ENCODE measurements around the gene PLEKHG2.

Gene PLEKHG2

DNA sequence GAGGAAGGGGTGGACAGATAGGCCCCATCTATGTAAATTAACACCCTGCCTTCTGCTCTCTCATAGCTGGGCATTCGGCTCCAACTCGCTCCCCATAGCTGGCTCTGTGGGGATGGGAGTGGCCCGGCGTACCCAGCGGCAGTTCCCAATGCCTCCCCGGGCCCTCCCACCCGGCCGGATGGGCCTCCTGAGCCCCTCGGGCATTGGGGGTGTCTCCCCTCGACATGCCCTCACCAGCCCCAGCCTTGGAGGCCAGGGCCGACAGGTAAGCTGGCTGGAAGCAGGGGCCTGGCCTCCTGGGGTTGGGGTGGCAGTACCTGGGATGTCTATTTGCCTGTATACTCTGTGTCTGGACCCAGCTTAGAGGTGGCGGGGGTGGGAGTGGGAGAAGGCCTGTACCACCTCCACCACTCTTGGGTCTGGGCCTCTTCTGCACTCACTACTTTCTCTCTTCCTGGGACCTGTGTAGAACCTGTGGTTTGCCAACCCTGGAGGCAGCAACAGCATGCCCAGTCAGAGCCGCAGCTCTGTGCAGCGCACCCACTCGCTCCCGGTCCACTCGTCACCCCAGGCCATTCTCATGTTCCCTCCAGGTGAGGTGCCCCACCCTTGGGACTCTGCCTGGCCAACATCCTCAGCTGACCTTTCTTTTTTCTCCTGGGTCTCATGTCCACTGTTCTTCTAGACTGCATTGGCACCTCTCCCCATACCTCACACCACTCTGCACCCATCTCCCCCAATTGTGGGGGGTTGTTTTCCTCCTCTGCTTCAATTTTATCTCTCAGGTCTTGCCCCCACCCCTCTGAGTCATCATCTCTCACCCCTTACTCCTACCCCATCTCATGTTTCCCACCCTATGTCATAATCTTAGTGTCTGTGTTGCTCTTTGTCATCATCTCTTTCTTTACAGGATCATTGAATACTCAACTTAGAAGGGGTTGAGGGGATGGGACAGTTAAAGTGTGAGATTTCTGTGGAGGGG lies 31.7 kb upstream of the PLEKHG2 start:
- Histone ChIP-seq H4K20me1 (ENCODE audit: insufficient read depth, low read length, poor library complexity, severe bottlenecking) (no peaks in the 10 kb centered on the region), H3K79me2 (ENCODE audit: insufficient read depth, low read length) (no peaks in the 10 kb centered on the region), H3K36me3 (ENCODE audit: insufficient read depth, low read length) (peaks cover 78% of the 10 kb centered on the region; the same call in 1 of the 2 replicates), H3K9ac (ENCODE audit: low read depth, low read length, poor library complexity, severe bottlenecking) (no peak overlapping the region), H3K4me1 (ENCODE audit: insufficient read depth, low read length, poor library complexity, severe bottlenecking) (no peaks in the 10 kb centered on the region), H3K9me3 (ENCODE audit: insufficient read depth, low read depth, low read length) (no peaks in the 10 kb centered on the region), H3K4me2 (ENCODE audit: low read depth, low read length, poor library complexity, severe bottlenecking) (no peak overlapping the region), H2AFZ (ENCODE audit: low read length) (no peak overlapping the region), H3F3A (ENCODE audit: low read depth) (no peaks in the 10 kb centered on the region), H3K9me2 (replicated peaks; ENCODE audit: low read depth, low read length) (no peaks in the 10 kb centered on the region), H3K27me3 (ENCODE audit: insufficient read depth, low read length, poor library complexity, severe bottlenecking) (no peaks in the 10 kb centered on the region), H3K4me3 (ENCODE audit: low read length, poor library complexity, severe bottlenecking) (no peak overlapping the region)
- TF ChIP-seq, protein P1, sequence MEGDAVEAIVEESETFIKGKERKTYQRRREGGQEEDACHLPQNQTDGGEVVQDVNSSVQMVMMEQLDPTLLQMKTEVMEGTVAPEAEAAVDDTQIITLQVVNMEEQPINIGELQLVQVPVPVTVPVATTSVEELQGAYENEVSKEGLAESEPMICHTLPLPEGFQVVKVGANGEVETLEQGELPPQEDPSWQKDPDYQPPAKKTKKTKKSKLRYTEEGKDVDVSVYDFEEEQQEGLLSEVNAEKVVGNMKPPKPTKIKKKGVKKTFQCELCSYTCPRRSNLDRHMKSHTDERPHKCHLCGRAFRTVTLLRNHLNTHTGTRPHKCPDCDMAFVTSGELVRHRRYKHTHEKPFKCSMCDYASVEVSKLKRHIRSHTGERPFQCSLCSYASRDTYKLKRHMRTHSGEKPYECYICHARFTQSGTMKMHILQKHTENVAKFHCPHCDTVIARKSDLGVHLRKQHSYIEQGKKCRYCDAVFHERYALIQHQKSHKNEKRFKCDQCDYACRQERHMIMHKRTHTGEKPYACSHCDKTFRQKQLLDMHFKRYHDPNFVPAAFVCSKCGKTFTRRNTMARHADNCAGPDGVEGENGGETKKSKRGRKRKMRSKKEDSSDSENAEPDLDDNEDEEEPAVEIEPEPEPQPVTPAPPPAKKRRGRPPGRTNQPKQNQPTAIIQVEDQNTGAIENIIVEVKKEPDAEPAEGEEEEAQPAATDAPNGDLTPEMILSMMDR (conservative IDR thresholded peaks at IDR 0.05; ENCODE audit: low read length) = no peak
- TF ChIP-seq EZH2phosphoT487 (IDR thresholded peaks at IDR 0.05; ENCODE audit: borderline replicate concordance) = no peak

GRCh38 chr19:39381910-39382611 lies 30.4 kb upstream of the PLEKHG2 start:
- Histone ChIP-seq H2AFZ (ENCODE audit: low read length) (no peak overlapping the region), H4K20me1 (ENCODE audit: insufficient read depth, low read length, poor library complexity, severe bottlenecking) (no peaks in the 10 kb centered on the region), H3K4me2 (ENCODE audit: low read depth, low read length, poor library complexity, severe bottlenecking) (no peak overlapping the region), H3K27me3 (ENCODE audit: insufficient read depth, low read length, poor library complexity, severe bottlenecking) (no peaks in the 10 kb centered on the region), H3K79me2 (ENCODE audit: insufficient read depth, low read length) (no peaks in the 10 kb centered on the region), H3K9me3 (ENCODE audit: insufficient read depth, low read depth, low read length) (no peaks in the 10 kb centered on the region), H3K9me2 (replicated peaks; ENCODE audit: low read depth, low read length) (no peaks in the 10 kb centered on the region), H3K9ac (ENCODE audit: low read depth, low read length, poor library complexity, severe bottlenecking) (no peak overlapping the region), H3K36me3 (ENCODE audit: insufficient read depth, low read length) (peaks cover 78% of the 10 kb centered on the region; the same call in 1 of the 2 replicates), H3K4me3 (ENCODE audit: low read length, poor library complexity, severe bottlenecking) (no peak overlapping the region), H3F3A (ENCODE audit: low read depth) (no peaks in the 10 kb centered on the region), H3K4me1 (ENCODE audit: insufficient read depth, low read length, poor library complexity, severe bottlenecking) (no peaks in the 10 kb centered on the region)
- TF ChIP-seq EZH2phosphoT487 (IDR thresholded peaks at IDR 0.05; ENCODE audit: borderline replicate concordance) = no peak
- TF ChIP-seq, protein P1 (conservative IDR thresholded peaks at IDR 0.05; ENCODE audit: low read length) = no peak

DNA sequence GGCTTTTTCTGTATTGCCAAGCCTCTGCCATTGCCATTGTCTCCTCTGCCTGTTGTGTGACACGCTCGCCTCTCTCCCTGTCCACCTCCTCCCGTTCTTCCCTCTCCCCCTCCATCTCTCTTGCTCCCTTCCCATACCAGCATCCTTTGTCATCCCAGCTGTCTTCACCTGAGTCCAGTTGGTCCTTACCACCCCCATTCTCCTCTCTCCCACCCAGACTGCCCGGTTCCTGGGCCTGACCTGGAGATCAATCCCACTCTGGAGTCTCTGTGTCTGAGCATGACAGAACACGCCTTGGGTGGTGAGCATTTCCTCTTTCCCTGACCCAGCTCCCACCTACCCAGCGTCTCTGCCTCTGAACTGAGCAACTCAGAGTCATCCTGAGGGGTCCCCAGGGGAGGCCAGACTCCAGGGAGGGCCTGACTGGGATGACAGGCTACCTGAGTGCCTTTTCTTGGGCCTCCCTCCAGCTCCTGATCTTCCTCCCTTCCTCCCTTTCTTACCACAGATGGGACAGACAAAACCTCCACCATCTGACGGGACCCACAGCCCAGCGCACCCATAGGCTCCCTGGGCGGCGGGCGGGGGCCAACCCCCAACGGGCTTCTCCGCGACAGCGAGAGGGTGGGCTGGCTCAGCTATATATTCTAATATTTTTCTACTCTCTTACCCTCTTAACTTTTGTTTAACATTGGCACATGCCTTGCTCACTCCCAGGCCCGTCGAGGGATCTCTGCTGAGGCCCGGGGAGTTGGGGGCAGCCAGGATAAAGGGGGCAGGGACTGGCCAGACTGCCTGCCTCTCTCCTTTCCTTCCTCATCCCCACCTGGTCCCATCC lies 29.3 kb upstream of the PLEKHG2 start:
- Histone ChIP-seq H3K9ac (ENCODE audit: low read depth, low read length, poor library complexity, severe bottlenecking) (no peak overlapping the region), H3K36me3 (ENCODE audit: insufficient read depth, low read length) (peaks cover 73% of the 10 kb centered on the region; the same call in 1 of the 2 replicates), H3K9me3 (ENCODE audit: insufficient read depth, low read depth, low read length) (no peaks in the 10 kb centered on the region), H3K9me2 (replicated peaks; ENCODE audit: low read depth, low read length) (no peaks in the 10 kb centered on the region), H3K4me3 (ENCODE audit: low read length, poor library complexity, severe bottlenecking) (no peak overlapping the region), H3K4me1 (ENCODE audit: insufficient read depth, low read length, poor library complexity, severe bottlenecking) (no peaks in the 10 kb centered on the region), H3K27me3 (ENCODE audit: insufficient read depth, low read length, poor library complexity, severe bottlenecking) (no peaks in the 10 kb centered on the region), H4K20me1 (ENCODE audit: insufficient read depth, low read length, poor library complexity, severe bottlenecking) (no peaks in the 10 kb centered on the region), H3K4me2 (ENCODE audit: low read depth, low read length, poor library complexity, severe bottlenecking) (no peak overlapping the region), H3K79me2 (ENCODE audit: insufficient read depth, low read length) (no peaks in the 10 kb centered on the region; the same call in 1 of the 2 replicates), H2AFZ (ENCODE audit: low read length) (no peak overlapping the region), H3F3A (ENCODE audit: low read depth) (no peaks in the 10 kb centered on the region)
- TF ChIP-seq, protein P1 (conservative IDR thresholded peaks at IDR 0.05; ENCODE audit: low read length) = no peak
- TF ChIP-seq EZH2phosphoT487 (IDR thresholded peaks at IDR 0.05; ENCODE audit: borderline replicate concordance) = no peak

All from Loucy (cell line).